Measurements from ENCODE around the gene MEP1A.

GRCh38 chr6:46751658-46752057, 41.5 kb upstream of the MEP1A start:
- no peak for TF ChIP-seq POLR2A (IDR thresholded peaks at IDR 0.05; ENCODE audit: low read length)
- TF ChIP-seq ZFP36 (IDR thresholded peaks at IDR 0.05; ENCODE audit: borderline replicate concordance, partially characterized antibody): no peak
- no peak for TF ChIP-seq CEBPB (IDR thresholded peaks at IDR 0.05)
- no peak for TF ChIP-seq MAX (IDR thresholded peaks at IDR 0.05)
- no peak for TF ChIP-seq TFCP2L1 (CRISPR knock-in tag; IDR thresholded peaks at IDR 0.05)
- no peak for TF ChIP-seq CTCF (IDR thresholded peaks at IDR 0.05)
- TF ChIP-seq JUNB (IDR thresholded peaks at IDR 0.05): no peak
- TF ChIP-seq RNF2 (IDR thresholded peaks at IDR 0.05; ENCODE audit: borderline replicate concordance, low read depth): no peak
- no peak for TF ChIP-seq MAZ (IDR thresholded peaks at IDR 0.05; ENCODE audit: borderline replicate concordance, low read depth, low read length)
- TF ChIP-seq FOXS1 (CRISPR knock-in tag; IDR thresholded peaks at IDR 0.05): no peak
- no peak for TF ChIP-seq RAD21 (conservative IDR thresholded peaks at IDR 0.05 in 1 of 2, IDR thresholded peaks at IDR 0.05 in 1 of 2)

Data from A549 (cell line).